ENCODE data around the gene CMIP. TPM values are rescaled to one million over a fixed set of nuclear protein-coding genes. Genes with fewer than 3 reads are reported as not detected.

The CMIP gene
- polyA plus RNA-seq, 1 donor: 11.9 TPM

DNA sequence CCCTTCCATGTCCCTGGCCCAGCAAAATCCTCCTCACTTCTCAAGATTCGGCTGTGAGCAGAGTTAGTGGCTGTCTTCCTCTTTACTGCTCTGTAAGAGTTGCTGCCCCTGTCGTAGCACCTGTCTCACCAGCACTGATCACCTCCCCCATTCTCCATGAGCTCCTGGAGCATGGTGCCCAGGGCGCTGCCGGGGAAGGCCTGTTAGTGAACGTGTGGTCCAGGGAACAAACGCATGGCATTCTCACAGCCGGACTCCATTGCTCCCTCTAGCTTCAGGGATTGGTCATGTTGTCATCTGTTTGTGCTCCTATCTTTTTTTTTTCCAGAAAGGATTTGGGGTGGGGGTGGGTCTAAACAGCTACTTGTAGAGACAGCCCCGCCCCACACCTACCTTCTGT is 141.2 kb downstream of the CMIP start:
- no peak for DNase-seq (ENCODE audit: low read depth)

DNA sequence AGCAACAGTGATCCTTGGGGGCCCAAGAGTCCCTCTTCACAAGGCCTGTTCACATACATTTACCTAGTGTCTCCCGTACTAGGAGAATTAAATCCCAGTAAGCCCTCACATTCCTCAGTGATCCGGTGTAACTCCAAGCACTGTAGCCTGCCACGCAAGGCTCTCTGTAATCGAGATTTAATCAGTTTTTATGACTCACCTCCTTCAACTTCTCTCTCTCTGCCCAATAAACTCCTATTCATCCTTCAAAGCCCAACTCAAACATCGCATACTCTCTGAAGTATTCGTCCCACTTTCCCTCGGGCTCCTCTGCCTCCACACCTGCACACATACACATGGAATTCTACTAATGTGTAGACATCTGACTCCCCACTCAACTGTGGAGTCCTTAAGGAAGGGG is 141.8 kb downstream of the CMIP start:
- DNase-seq (ENCODE audit: low read depth): no peak

DNA sequence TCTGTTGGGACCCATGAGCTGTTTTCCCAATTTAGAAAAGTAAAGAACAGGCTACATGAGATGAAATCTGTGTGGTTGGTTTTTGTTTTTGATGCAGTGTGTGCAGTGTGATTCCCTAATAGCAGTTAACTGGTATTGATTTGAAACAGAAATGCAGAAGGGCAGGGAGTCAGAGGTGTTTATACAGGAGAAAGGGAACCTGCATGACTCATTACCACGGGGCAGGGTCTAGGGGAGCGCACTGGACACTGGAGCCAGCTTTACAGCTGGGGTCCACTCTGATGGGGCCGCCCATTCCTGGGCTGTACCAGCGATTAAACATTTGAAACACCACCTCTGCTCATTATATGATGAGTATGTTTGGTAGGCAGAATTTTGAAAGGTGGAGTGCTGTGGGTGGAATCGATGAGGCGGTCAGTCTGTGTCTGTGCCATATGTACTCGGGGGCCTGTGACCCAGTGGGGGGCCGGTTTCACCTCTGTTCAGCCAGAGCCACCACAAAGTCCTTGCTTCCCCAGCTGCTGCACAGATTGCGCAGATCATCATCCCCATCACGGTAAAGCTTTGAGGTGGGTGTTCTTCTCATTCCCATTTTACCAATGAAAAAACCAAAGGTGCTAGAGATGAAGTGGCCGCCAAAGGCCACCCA is 142.5 kb downstream of the CMIP start:
- no peak for DNase-seq (ENCODE audit: low read depth)

DNA sequence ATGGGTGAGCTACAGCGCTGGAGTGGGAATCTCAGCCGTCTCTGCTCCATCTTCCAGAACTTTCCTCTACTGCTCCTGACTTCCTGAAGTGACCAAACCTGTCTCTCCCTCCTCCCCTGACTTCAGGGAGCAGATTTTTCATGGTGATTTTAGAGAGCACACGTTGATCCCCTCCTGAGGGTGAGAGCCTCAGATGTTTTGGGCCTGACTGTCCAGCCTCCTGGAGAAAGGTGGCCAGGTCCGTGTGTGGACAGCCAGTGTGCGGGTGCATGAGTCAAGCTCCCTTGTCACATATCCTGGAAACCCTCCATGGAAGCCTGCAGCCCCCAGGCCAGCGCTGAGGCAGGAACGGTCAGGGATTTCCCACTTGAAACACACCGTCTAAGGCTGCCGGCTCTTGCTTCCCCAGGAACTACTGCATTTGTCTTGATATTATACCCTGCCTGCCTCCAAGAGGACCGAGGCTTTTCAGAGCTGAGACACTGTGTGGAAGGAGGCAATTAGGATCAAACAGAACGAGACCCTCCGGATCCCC is 143.1 kb downstream of the CMIP start:
- no peak for DNase-seq (ENCODE audit: low read depth)

DNA sequence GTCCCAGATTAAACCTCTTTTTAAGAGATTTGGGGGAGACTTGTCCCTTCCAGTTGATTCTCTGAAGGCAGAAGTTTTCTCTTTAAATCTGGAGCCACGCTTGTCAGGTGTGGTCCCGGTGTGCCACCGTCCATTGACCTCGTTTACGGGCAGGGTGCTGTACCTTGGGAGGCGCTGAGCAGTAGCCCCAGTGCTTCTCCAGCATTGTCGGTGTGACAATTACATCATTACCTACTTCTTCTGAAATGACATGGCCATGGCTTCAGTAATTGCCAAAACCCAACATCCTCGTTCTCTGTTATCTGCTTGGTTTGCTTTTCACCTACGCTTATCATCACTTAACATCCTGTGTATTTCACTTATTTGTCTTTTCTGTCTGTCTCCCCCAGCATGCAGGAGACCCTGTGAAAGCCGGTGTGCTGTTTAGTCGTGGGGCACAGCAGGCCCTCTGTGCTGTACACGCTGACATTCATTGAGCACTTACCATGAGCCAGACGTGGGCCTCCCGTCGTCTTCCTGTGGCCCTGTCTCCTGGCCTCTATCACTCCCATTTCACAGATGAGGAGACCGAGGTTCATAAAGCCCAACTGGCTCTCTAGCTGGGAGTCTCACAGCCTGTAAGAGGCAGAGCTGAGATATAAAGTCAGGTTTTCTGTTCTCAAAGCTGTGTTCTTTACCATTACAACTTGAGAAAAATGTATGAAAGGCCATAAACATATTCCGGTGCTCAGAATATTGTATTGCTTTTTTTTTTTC is 143.9 kb downstream of the CMIP start:
- DNase-seq (ENCODE audit: low read depth): no peak

DNA sequence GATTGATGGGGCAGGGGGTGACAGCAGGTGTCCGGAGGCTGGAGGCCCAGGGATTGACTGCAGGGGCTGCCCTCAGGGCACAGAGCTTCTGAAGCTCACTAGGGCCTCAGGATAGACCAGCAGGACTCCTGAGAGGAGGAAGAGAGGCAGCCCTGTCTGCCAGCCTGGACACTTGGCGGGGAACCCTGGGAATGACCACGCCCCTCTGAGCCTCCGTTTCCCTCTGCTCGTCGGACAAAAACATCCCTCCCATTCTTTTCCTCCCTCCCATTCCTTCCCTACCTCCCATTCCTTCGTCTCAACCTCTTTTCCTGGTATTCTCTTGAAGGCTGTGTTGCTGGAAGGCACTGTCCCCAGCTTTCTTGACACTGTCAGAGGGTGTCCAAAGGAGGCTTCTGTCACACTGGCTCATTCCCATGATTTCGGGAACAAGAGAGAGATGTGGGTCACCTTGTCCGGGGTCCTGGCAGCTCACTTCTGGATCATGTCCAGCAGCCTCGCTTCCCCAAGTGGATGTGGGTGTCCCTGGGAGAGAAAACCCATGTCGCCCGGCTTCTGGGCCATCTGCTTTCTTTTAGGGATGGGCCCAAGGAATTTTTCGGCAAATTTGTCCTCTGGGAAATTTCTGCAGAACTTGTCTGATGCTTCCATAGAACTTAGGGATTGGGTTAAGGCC is 145.5 kb downstream of the CMIP start:
- no peak for DNase-seq (ENCODE audit: low read depth)

DNA sequence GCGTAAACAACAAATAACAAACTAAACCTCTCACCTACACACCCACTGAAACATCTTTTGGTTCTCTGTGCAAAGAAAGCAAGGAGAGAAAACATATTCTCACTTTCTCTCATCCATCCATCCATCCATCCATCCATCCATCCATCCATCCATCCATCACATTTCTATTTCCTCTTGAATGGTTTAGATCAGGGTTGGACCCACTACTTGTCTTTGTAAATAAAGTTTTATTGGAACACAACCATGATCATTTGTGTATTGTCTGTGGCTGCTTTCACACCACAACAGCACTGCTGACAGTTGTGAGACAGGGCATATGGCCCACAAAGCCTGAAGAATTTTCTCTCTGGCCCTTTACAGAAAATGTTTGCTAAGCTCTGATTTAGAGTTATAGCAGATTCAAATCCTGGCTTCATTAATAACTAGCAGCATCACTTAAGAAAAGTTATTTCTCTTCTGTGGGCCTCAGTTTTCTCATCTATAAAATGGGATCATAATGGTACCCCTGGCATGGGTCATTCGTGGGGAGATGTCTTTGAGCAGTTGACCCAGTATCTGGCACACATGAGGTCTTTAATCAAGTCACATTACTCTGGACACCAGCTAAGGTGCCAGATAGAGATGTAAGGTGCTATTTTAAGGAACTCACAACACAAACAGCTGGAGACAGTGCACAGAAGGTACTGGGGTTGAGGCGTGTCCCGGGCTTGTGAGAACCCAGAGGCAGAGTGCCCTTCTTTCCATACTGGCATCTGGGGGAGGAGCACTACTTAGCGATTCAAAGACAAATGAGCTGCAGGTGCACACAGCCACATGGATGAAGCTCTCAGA is 146.3 kb downstream of the CMIP start:
- no peak for DNase-seq (ENCODE audit: low read depth)

DNA sequence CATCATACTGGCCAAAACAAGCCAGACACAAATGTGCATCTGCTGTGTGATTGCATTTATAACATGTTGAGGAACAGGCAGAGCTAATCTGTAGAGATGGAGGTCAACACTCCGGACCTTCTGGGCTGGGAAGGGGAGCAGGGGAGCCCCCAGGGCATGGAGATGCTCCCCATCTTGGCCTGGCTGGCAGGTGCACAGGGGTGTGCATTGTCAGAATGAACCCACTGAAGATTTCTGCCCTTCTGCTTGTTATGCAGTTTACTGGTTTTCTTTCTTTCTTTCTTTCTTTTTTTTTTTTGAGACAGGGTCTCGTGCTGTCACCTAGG is 146.9 kb downstream of the CMIP start:
- no peak for DNase-seq (ENCODE audit: low read depth)

DNA sequence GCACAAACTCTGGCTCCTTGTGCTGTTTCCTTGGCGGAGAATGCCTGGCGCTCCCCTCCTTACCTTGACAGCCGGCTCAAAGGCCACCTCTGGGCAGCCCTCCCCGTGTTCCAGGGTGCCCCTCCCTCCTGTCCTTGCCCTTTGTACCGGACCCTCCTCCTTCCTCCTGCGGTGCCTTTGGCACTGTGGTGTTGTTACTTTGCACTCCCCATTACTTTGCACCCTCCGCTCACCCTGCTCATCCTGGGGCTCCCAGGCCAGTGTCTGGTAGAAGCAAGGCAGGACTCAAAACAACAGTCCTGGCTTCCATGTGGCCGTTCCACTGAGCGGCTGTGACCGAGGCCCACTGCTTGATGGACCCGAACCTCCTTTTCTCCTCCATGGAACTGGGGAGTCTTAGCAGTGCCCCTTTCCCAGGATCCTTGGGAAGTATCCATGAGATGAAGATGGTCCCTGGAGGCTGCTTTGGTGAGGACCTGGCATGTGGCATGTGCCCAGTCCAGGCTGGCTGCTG is 147.8 kb downstream of the CMIP start:
- no peak for DNase-seq (ENCODE audit: low read depth)

DNA sequence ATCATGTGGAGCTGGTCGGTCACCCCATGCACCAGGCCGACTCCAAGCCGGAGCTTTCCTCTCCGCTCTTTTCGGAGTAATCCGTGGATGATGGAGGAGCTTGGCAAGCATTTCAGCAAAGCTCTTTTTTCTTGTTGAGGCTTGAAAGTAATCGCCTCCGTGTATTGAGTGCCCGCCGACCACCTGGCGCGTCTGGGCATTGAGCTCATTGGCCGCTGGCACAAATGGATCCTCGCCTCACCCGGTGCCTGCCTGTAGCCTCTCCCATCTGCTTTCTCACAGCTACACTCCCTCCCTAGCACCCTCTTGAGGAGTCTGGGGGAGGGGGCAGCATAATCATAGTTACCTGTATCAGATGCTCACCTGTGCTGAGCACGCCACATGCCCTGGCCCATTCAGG is 148.9 kb downstream of the CMIP start:
- DNase-seq (ENCODE audit: low read depth): no peak

DNA sequence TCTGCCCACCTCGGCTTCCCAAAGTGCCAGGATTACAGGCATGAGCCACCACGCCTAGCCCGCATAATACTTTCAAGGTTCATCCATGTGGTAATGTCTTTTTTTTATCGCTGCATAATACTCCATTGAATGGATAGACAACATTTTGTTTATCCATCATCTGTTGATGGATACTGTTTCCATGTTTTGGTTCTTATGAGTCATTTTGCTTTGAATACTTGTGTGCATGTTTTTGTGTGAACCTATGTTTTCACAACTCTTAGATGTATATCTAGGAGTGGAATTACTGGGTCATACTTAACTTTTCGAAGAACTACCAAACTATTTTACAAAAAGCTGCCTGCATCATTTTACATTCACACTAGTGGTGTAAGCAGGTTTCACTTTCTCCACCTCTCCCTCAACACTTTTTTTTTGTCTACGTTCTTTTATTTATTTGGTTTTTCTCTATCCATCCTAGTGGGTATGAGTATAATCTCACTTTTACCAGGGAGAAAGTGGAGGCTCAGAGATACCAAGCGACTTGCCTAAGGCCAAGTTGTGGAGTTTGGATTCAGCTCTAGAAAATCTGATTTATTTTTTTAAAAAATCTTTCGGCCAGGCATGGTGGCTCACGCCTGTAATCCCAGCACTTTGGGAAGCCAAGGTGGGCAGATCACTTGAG is 151.2 kb downstream of the CMIP start:
- no peak for DNase-seq (ENCODE audit: low read depth)

DNA sequence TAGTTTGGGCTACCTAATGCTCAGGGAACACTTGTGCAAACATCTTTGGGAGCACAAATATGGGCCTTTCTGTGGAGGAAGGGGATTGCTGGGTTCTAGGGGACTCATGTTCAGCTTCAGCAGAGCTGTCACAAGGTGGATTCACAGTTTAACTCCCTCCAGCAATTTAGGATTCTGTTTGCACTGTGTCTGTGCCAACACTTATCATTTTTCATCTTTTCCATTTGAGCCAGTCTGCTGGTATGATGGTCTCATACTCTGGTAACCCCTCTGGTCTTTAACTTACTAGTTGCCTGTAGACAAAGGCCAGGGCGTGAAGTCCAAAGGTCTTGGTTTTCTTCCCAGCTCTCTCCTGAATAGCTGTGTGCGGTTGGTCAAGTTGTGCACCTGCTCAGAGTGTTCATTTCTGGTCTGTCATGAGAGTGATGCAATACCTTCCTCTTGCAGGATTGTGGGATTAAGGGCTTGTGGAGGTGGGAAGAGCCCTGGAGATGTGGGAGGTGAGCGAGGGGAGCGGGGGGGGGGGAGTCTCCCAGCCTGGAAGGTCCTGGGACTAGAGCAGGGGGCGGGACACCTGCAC is 152.6 kb downstream of the CMIP start:
- no peak for DNase-seq (ENCODE audit: low read depth)

DNA sequence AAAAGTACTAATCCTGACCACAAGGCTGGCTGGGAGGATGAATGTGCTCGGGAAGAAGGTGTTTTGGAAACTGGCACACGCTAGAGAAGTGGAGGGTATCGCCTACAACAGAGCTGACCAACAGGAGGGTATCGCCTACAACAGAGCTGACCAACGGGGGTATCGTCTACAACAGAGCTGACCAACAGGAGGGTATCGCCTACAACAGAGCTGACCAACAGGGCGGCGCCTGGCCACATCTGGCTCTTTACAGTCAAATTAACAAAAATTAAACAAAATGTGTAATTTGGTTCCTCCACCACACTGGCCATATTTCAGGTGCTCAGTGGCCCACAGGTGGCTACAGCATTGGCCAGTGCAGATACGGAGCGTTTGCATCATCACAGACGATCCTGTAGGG is 153.5 kb downstream of the CMIP start:
- no peak for DNase-seq (ENCODE audit: low read depth)

DNA sequence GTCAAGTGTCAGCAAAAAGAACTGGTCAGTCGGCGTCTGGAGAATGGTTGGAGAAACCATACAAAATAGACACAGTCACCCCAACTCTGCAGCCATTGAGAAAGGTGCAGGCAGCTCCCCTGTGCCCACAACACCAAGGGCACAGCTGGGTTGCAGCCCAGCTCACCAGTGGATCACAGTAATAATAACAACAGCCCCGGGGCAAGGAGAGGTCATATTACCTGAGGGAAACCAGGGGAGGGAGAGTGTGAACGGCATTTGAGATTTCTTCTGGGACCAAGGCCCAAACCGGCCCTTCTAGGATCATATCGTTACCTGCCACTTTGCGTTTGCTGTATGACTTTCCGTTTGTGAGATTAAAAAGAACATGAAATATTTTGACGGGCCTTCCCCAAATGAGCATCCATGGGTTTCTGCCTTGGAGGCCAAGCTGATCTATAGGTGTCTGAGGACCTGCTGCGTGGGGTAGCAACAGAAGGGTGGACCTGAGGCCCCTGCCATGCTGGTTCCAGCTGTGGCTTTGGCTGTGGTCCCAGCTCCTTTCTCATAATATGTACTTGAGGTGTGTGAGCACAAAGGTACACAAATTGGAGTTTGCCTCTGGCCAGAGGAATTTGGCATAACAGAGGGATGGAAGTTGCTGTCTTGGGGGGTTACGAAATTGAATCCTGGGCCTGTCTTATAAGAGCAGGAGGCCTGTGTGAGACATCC is 154.6 kb downstream of the CMIP start:
- DNase-seq (ENCODE audit: low read depth): no peak

DNA sequence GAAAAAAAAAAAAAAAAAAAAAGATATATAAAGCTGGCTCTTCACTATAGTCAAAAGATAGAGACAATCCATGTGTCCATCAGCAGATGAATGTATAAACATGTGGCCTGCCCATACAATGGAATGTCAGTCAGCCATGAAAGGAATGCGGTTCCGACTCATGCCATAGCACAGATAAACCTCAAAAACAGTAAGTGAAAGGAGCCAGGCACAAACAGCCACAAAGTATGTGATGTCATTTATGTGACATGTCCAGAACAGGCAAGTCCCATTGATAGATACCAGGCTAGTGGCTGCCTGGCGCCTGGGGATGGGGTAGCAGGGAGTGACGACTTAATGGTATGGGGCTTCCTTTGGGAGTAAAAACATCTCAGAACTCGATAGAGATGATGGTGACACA is 155.7 kb downstream of the CMIP start:
- DNase-seq (ENCODE audit: low read depth): no peak

DNA sequence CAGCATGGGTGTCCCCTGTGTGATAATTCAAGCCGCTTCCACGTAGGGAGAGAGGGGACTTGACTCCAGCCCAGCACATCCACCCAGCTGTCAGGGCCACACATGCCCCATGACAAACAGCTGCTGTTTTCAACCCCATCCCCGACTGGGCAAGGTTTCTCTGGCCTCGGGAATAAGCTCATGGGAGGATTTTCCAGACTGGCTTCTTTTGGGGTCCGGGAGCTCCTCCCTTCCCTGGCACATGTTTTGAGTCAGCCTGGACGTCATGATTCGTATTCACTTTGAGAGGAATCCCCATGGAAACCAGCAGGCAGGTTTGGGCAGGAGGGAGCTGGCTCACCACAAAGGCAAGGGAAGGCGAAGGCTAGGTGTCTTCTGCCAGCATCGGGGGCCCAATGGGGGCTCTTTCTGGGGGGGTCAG is 156.4 kb downstream of the CMIP start:
- DNase-seq (ENCODE audit: low read depth): no peak

DNA sequence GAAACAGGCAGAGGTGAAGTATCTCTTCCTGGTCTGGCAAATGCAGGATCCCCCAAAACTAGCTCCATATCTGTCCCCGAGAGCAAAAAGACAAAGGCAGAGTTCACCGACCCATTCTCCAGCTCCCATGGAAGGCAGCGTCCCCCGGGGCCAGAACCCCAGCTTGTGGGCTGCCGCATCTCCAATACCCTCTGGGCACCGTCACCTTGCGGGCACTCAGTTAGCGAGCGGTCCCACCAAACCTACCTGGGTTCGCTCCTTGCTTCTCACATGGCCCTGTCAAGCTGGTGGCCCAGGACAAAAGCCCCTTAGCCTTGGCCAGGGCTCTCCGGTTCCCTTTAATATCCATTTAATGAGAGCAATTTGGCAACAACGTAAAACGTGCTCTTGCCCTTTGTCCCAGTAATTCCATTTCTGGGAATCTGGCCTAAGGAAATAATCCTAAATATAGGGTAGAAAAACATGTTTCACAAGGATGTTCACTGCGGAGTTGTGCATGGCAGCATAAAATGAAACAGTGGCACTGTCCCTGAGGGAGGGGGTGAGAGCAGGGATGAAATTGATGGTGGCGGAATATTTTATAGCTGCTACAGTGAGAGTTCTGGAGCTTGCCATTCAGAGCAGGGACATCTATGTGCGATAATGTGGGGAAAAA is 157.1 kb downstream of the CMIP start:
- no peak for DNase-seq (ENCODE audit: low read depth)

DNA sequence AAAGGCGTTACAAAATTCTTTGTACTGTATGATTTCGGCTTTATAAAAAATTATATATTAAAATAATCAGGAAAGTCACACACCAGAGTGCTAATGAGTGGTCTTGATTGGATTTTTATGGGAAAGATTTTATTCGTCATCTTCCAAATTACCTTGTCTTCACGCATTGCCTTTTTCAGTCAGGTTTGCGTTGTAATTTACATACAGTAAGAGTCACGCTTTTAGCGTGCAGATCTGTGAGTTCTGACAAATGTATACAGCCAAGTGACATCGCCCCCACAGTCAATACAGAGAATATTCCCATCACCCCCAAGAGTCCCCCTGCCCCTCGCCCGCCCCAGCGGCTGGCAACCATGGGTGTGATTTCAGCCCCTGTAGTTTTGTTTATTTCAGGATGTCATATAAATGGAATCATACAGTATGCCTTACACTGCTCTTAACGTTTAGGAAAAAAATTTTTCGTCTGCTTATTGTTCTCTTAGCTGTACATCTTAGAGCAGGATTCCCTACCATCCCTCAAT is 157.7 kb downstream of the CMIP start:
- no peak for DNase-seq (ENCODE audit: low read depth)

DNA sequence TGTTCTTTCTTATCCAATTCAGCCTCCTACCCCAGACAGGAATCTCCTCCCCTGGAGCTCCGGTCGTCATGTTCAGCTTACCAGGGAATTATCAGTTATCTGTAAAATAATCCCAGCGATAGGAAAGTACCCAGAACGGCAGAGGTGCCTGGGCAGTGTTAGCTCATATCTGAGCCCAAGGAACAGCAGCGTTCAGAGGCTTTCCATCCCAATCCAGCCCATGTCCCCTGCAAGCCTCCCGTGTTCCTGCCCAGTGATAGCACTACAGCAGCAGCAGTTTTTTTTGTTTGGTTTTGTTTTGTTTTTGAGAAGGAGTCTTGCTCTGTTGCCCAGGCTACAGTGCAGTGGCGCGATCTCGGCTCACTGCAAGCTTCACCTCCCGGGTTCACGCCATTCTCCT is 158.2 kb downstream of the CMIP start:
- DNase-seq (ENCODE audit: low read depth): no peak
